ENCODE measurements around the gene SCARB1.
A peak's percentile ranks its signal among the peaks of the same experiment; 100 is the strongest.

Gene SCARB1

DNA sequence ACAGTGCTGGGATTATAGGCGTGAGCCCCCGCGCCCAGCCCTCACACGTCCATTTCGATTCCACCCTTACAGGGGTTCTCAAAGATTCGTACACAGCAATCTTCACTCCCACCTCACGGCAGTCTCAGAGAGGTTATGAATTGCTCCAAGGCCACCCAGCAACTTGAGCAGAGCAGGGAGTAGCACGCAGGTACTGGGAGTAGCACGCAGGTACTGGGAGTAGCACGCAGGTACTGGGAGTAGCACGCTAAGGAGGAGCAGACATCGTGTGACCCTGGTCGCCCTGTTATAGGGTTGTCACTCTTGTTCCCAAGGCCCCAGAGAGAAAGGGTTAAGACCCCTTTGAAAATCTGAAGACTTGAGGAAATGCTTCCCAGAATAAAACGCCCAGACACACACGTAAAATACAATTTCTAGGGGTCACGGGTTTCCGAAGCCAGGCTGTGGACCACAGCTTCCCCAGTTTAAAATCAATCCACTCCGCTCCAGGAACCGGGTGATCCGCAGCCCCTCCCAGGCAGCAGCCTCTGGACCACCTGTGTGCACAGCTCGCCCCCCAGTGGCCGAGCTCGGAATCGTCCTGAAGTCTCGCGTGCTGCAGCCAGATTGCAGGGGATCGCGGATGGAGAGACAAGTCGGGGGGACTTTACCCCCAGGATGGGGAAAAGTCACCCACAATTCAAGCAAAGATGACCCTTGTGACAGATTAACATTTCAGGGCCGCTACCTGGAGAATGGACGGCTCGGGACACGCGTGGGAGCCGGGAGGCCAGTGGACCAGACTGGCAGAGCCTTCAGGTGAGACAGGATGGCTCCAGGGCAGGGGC, 92.0 kb downstream of the SCARB1 start:
- DNase-seq, result peak; percentile 68

DNA sequence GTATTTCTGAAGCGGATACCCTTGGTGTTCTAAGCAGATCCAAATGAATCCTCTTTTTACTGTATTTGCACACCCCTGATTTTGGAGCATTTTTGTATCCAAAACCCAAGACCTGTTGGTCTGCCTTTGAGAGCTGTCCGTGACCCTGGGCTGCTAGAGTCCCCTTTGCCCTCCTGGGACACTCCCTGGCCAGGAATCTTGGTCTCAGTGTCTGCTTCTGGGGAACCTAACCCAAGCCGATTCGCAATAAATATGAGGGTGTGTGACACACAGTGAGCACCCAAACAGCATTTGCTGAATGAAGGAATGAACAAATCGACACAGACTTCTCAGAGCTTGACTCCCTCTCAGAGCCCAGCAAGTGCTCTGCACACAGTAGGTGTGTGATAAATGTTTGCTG, 92.9 kb downstream of the SCARB1 start:
- no peak for DNase-seq

DNA sequence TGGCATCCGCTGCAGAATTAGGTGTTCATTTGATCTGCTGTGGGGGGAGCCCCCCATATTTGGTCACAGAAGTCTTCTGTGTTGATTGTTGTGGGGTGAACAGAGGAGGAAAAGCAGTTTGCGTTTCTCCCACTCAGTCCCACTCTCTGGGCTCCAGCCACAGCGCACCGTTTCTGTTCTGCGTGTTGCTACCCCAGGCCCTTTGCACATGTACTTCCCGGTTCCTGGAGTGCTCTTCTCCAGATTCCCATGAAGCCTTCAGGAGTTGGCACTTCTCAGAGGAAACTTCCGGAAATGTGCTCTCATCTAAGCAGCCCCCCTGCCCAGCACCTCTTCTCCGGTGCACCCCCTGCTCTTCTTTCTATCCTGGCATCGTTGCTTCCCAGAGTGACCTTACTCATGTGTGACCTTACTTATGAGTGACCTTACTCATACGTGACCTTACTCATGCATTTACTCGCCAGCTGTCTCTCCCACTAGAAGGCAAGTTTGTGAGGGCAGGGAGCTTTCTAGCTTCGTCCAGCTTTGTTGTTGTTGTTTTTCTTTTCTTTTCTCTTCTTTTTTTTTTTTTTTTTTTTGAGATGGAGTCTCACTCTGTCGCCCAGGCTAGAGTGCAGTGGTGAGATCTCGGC, 93.7 kb downstream of the SCARB1 start:
- no peak for DNase-seq

DNA sequence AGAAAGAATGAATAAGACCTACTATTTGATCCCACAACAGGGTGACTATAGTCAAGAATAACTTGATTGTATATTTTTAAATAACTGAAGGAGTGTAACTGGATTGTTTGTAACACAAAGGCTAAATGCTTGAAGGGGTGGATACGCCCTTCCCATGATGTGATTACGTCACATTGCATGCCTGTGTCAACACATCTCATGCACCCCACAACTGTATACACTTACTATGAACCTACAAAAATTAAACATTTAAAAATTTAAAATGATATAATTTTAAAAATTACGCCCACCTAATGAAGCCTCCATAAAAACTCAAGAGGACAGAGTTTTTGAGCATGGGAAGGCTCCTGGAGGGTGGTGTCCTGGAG, 94.5 kb downstream of the SCARB1 start:
- no peak for DNase-seq

DNA sequence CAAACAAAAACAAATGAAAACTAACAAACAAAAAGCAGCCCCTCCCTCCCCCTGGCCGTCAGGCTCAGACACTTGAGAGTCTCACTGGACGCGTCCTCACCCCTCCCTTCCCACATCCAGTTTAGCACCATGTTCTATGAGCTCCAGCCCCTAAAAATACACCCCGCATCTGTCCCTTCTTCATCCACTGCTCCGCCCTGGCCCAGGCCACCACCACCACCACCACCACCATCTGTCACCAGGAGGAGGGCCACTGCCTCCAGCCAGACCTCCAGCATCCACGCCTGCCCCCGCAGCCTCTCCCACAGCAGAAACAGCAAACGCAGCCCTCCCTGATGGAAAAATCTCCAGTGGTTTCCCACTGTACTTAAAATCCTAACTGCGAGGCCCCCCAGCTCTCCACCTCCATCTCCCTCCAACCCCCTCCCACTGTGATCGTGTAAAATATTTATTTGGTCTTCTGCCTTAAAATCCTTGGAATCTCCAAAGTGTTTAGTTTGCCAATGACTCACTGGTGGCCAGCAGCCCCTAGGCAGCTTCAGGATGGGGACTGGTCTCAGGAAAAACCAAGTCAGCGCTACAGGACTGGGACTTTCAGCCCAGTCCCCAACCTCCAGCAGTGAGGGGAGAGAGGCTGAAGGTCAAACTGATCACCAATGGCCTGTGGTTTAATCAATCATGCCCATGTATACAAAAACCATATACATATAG, 95.1 kb downstream of the SCARB1 start:
- peak; percentile 49 for DNase-seq

DNA sequence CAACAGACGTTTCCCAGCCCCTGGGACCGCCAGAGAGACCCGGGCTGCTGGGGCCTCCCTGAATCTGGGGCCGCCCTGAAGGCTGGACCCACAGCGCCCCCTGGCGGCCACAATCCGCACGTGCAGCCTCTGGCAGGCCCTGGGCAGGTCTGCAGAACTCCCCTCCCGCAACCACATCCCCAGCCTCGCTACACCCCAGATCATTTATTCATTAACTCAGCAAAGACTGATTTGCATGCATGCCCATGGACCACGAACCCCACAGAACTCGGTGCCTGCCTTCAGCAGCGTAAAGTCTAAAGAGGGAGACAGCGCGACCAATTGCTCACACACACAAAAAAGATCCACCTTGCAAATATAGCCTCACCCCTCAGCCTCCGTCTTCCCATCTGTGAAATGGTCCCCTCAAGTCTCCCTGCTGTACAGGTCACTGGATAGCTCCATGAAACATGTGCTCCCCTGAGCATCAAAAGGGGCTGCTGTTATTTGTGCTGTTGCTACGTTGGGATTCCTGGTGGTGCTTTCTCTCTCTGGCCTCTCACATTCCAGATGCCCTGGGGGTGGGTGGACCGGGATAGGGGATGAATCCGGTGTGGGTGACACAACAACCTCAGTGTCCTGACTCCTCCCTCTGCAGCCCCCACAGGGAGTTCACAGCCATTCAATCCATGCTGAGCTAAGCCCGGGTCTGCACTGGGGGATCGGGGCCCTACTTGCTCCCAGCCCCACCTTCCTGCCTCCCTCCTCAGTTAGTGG, 96.4 kb downstream of the SCARB1 start:
- peak; percentile 63 for DNase-seq

DNA sequence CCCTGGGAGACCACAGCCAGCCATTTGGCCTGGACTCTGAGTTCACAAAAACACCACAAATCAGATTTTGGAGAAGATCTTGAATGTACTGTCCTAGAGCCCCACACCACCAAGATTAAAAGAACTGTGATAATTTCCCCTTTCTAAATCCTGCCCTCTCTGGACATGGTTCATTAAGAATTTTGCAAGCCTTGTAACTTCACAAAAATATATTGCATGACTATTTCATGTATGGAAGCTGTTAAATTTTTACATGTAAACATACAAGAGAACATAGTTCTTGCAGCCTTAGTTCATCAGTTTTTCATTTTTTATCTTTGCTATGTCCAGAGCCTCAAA, 97.0 kb downstream of the SCARB1 start:
- DNase-seq, result no peak

DNA sequence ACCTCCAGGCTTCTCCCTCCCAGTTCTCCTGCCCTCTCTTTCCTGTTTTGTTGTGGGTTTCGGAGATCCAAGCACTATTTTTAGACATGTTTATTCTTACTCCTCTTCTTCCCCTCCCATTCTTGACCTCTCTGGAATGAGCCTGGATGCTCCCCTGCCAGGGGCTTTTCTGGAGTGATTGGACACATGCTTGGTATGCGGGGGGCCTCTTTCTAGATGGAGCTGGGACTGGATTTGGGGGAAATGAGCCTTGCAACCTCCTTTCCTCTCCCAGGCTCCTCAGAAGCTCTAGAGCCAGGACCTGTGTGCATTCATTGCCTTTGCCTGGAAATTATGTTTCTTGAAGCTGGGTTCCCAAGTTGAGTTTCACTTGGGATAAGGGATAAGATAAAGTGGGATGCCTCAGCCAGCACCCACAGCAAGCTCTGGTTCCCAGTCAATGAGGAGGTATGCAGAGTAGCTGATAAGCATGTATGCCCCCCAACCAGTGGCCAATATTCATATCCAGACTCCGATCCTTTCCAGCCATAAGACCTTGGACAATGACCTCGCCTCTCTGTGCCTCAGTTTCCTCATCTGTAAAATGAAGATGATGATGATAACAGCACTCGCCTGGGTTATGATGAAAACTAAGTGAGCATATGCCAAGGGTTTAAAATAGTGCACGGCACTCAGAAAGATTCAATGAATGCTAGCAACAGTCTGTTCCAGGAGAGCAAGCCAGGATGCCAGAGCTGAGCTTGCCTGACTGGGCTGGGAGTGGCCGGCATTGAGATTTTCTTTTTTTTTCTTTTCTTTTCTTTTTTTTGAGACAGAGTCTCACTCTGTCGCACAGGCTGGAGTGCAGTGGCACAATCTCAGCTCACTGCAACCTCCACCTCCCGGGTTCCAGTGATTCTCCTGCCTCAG, 97.8 kb downstream of the SCARB1 start:
- DNase-seq, result no peak

DNA sequence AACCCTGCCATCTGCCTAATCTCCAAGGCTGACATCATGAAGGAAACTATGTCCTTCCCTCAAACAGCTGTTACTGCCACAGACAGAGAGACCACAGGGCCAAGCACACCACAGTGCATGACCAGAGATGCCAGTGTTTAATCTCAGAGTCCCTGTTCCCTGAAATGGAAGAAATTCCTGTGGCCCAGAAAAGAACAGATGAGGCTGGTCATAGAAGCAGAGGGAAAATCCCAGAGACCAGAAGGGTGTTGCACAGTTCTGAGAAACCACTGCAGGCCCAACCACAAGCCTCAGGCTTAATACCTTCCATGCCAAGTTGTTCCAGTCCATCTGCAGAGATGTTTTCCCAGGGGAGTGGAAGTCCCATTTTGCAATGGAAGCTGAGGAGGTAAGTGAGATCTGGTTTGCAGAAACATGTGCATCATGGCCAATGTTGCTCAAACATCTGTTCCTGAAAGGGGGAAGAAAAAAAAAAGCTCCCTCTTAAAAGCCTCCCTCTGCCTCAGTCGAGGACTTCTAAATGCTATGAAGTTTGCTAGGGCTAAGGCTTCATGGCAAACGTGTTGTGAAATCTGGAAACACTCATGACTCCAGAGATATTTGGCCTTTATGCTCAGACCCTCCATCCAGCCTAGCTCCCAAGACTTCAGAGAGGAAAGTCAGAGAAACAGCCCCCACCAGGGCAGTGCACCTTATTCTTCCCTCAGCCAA, 98.6 kb downstream of the SCARB1 start:
- peak; percentile 99 for DNase-seq

DNA sequence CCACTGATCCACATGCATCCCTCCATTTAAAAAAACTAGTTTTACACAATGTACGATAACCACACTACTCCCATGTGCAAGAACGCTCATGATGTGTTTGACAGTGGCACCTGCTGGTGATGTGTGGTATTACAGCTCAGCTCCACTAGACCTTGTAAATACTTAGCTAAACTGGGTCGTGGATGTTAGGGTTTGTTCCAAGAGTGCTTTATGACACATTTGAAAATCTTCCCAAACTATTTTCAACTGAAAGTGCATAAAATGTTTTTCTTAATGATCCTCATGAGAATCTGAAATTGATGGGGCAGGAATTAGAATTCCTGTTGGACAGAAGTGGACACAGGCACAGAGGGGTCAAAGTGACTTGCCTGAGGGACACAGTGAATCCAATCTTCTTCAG, 99.2 kb downstream of the SCARB1 start:
- DNase-seq, result peak; percentile 75

DNA sequence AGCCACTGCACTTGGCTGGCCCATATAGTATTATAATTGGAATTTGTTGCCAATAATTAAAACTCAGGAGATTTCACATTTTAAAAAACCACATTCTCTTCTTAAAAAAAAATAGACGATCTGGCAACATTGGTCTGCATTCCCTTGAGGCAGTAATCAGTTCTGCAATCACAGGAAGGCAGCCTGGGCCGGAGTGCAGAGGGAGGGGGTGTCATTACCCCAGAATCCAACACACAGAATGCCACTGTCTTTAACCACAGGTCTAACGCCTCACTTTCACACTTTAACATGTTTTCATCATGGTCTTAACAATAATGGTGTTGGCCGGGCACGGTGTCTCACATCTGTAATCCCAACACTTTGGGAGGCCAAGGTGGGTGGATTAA, 100.1 kb downstream of the SCARB1 start:
- DNase-seq, result peak; percentile 59

DNA sequence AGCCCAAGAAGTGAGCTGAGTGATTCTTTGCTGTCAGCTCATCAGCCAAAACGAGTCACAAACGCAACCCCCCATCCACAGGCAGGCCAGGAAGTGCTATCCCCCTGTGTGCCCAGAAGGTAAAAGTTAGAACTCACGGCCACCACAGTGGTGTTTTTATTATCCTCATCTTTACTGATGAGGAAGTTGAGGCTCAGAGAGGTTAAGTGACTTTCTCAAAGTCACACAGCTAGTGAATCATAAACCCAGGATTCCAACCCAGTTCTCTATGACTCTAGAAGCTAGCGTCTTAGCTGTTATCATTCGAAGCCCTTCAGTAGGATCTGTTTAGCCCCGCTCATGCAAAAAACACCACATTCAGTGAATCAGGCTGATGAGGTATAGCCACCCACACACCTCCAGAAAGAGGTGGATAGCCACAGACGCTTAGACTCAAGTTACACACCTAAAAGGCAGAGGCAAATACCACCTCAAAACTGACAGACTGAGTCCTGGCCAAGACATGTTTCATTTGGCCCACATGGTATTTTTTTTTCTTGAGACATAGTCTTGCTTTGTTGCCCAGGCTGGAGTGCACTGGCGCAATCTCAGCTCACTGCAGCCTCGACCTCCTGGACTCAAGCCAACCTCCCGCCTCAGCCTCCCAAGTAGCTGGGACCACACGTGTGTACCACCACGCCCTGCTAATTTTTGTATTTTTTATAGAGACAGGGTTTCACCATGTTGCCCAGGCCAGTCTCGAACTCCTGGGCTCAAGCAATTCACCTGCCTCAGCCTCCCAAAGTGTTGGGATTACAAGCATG, 100.7 kb downstream of the SCARB1 start:
- DNase-seq, result no peak

DNA sequence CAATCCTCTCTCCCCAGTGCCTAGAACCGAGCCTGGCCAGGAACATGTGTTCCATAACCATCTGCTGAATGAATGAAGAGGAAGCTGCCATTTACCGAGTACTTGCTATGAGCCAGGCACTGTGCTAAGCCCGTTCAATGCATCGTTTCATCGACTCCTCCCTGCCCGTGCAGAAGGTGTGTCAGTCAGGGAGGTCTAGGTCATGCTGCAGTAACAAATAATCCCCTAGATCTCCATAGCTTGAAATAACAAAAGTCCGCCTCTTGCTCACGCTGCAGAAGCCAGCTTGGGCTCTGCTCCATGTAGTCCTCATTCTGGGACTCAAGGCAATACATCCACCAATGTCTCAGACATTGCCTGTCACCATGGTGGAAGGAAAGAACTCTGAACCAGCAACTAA, 101.3 kb downstream of the SCARB1 start:
- DNase-seq, result no peak

DNA sequence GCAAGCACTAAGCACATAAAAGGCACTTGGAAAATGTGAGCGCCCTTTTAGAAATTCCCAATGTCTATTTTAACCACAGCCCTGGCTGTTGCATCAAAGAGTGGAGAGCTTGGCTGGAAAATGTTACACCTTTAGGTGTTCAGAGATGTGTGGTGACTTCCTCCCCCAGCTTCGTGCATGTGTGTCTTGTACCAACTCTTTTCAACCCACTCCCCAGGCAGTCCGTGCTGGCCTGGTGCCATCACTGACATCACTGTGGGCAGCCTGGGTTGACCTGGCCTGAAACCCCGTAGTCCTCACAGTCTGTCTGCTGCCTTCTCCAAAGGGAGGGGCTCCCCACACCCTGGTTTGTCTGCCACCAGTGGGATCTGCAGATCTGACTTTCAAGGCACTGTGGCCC, 101.8 kb downstream of the SCARB1 start:
- no peak for DNase-seq

DNA sequence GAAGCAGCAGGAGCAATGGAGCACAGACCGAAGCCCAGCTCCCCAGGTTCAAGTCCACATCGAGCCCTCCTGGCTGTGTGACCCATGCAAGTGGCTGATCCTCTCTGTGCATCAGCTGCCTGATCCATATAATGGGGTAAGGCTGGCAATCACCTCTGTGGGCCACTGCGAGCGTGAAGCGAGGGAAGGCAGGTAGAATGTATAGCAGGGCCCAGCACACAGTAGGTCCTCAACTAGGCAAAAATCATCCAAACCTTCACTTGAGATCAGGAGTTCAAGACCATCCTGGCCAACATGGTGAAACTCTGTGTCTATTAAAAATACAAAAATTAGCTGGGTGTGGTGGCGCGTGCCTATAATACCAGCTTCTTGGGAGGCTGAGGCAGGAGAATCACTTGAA, 102.6 kb downstream of the SCARB1 start:
- no peak for DNase-seq

DNA sequence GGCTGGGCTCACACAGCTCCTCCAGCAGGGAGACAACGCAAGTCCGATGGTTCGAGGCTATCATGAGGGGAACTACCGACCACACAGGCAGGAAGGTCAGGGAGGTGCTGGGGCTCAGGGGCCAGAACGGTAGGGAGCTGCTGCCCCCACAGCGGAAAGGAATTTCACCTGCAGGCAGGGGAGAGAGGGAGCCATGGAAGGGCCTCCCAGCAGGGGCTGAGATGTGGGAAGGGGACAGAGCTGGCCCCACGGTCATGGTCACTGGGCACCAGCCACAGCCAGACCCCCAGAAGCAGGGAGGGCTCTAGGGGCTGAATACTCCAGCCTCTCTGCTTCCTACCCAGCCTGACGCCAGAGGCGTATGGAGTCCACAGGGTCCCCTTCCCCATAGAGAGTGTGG, 103.1 kb downstream of the SCARB1 start:
- no peak for DNase-seq

DNA sequence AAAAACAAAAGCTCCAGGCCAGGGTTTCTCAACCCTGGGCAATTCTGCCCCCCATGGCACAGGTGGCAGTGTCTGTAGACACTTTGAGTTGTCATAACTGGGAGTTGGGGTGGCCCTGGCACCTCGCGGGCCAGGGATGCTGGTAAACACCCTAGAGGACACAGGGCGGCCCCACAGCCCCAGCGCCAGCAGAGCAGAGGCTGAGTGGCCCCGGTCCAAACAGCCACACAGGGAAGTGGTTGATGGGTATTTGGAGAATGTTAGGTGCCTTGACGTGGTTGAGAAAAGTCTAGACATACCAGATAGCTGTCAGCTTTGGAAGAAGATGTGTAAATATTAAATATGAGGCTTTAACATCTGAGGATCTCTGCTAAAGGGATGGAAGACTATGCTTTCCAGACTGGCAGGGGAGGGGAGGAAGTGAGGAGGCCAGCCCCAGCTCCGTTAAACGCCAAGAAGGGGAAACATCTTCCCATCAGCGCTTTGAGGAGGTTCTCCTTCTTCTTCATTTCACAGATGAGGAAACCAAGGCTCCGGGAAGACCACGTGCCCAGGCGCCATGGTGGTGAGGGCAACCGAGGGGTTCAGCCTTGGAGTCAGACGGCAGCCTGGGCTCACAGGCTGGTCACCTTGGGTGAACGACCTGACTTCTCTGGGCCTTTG, 103.7 kb downstream of the SCARB1 start:
- peak; percentile 87 for DNase-seq

DNA sequence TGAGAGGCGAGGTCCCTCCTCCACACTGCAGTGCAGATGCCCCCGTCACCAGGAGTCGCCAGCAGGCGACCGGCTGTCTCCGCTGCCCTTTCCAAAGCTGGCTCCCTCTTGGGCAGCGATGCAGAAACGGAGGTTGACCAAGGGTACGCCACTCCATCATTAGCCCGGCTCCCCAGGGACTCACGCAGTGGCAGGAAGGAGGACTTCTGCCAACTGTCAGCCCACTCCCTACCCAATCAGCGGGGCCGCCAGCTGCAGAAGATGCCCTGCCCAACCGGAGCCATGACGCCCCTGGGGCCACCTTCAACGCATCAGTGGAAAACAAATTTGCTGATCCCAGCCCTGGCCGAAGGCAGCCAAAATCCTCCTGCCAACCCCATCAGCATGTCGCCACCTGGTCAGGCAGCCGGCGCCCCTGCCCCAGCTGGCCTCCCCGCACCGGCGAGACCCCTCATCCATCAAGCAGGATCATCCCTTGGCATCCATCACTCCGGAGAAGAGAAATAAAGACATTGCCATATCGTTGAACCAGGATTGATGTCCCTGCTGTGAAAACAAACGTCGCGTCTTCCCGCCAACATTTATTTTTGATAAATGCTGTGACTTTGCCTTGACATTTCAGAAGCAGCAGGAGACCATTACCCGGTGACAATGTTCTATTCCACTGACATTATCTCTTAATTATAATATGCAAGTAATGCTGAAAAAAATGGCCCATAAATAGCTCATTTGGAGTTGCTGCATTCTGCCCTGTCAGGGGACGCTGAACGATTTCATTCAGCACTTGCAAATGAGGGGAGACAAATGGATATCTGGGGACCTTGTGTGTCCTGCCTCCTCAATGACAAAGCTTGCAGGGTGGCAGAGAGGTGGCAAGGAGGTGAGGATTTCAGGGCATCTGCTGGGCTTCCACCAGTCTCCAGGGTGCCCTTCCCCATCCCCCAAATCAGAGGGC, 105.1 kb downstream of the SCARB1 start:
- DNase-seq, result no peak

DNA sequence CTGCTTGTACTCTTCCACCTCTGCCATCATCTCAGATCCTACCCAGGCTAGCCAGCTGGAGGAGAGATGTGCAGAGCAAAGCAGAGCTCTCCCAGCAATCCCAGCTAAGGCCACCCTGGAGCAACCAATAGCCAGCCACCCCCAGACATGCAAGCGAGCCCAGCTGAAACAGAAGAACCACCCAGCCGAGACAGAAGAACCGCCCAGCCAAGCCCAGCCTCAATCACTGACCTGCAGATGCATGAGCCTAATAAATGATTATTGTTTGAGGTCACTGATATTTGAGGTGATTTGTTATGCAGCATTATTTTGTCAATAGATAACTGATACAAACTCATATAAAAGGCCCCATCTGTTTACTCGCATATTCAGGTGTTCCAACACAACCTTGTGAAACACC, 106.3 kb downstream of the SCARB1 start:
- DNase-seq, result no peak
